GM12874 (cell line): ENCODE results near the gene CDC42.

Source experiments
- TF ChIP-seq, protein P1 (sequence below): IDR thresholded peaks from 2 replicates; pipeline ENCODE4 v1.5.1; 2011; ENCODE audit warnings: low read depth, mild to moderate bottlenecking, control low read depth, low read length, moderate library complexity; ENCODE audit not compliant: insufficient read depth

The CDC42 gene

GRCh38 chr1:22051607-22052114 lies 848 bp upstream of the CDC42 start:
- TF ChIP-seq, protein P1, sequence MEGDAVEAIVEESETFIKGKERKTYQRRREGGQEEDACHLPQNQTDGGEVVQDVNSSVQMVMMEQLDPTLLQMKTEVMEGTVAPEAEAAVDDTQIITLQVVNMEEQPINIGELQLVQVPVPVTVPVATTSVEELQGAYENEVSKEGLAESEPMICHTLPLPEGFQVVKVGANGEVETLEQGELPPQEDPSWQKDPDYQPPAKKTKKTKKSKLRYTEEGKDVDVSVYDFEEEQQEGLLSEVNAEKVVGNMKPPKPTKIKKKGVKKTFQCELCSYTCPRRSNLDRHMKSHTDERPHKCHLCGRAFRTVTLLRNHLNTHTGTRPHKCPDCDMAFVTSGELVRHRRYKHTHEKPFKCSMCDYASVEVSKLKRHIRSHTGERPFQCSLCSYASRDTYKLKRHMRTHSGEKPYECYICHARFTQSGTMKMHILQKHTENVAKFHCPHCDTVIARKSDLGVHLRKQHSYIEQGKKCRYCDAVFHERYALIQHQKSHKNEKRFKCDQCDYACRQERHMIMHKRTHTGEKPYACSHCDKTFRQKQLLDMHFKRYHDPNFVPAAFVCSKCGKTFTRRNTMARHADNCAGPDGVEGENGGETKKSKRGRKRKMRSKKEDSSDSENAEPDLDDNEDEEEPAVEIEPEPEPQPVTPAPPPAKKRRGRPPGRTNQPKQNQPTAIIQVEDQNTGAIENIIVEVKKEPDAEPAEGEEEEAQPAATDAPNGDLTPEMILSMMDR: no peak

DNA sequence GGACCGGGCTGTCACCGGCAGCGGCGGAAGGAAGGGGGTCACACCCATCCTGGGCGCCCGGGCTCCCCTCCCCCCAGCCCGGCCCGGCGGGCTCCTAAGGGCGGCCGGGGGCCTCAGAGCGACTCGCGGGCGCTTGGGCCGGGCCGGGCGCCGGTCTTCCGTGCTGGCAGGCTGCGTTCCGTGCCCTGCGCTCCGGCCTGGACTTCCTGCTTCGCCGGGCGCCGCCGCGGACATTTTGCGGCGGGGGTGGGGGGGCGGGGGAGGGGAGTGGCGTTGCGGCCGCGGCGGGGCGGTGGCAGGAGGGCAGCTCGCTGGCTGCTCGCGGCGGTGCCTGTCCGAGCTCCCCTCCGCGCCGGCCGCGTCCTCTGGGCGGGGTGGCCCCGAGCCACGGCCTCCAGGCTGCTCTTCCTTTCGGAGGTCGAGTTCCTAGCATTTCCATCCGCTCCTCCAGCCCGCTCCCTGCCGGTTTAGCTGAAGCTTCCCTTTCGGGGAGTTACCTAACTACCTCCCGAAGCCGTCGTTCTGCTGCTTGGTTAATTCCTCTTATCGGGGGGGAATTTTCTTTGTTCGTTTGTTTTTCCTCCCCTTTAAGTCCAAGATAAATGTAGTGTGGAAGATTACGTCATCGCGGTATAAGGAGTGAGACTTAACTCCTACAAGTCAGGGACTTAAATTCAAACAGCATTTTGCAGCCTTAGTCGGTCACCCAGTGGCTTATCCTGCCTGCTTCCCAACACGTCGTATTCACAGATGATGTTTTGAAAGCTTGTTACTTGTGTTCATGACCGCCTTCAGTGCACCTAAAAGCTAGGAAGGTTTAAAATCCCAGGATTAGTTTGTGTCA lies 730 bp downstream of the CDC42 start:
- TF ChIP-seq, protein P1: no peak

- TF ChIP-seq, protein P1: no peak
Measured at GRCh38 chr1:22053861-22054770, 1.6 kb downstream of the CDC42 start.

DNA sequence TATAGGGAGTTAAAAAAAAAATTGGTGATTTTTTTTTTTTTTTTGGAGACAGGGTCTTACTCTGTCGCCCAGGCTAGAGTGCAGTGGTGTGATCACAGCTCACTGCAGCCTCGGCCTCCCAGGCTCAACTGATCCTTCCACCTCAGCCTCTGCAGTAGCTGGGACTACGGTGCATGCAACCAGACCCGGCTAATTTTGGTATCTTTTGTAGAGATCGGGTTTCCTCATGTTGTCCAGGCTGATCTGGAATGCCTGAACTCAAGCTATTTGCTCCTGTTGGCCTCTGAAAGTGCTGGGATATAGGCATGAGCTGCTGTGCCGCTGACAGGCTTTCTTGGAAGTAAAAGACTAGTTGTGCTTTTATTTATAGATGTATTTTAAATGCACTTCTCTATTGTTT lies 3.0 kb downstream of the CDC42 start:
- TF ChIP-seq, protein P1: no peak

GRCh38 chr1:22056043-22056442 lies 3.5 kb downstream of the CDC42 start:
- TF ChIP-seq, protein P1: no peak

DNA sequence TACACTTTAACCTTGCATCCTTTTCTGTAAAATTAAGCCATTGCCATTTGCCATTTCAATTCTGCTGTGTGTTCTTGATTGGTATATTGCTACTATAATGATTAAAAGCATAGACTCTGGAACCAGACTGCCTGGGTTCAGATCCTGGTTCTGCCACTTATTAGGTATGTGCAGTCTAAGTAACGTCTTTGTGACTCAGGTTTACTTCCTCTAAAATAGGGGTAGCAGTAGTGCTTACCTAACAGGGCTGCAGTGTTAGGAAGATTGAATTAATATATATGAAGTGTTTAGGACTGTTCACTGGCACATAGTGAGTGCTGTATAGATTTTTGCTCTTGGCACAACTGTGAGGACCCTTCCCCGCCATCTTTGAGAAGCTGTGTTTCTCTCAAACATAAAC lies 4.4 kb downstream of the CDC42 start:
- TF ChIP-seq, protein P1: no peak

DNA sequence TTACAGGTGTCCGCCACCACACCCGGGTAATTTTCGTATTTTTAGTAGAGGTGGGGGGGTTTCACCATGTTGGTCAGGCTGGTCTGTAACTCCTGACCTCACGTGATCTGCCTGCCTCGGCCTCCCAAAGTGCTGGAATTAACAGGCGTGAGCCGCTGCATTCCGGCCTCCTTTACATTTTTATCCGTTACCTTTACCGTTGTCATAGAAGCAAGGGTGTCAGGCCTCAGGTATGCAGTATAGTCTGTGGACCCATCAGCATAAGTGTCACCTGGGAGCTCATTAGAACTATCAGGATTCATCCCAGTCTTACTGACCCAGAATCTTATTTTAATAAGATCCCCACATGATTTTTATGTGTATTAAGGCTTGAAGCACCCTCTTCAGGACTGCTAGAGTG lies 5.4 kb downstream of the CDC42 start:
- TF ChIP-seq, protein P1: no peak
